Naive thymus-derived CD4-positive, alpha-beta T cell (primary cell): ENCODE results near the gene CGGBP1. TPM values are rescaled to one million over a fixed set of nuclear protein-coding genes. Genes with fewer than 3 reads are reported as not detected.

Experiments used
- ATAC-seq: fragments of 150-1000 bp; cut with Tn5 transposase; 2 replicates; pipeline ENCODE4 v1.10.0; 2021; ENCODE audit warnings: mild to moderate bottlenecking, moderate library complexity
- CTCF ChIA-PET: fragments of 350-600 bp; sonication (Branson Sonifier 250); formaldehyde crosslinking; loops from one replicate; lab custom pipeline; 2021; ENCODE audit warnings: antibody characterized with exemption; lab: Charles Lee
- POLR2A ChIA-PET: fragments of 350-600 bp; sonication (Branson Sonifier 250); formaldehyde crosslinking; loops from one replicate; lab custom pipeline; 2021; ENCODE audit warnings: antibody characterized with exemption, inconsistent platforms; lab: Charles Lee
- DNase-seq, 9 donors: peaks; one replicate each; pipeline versions ENCODE4 v3.0.0 to v3.0.0-alpha.2; 2020 to 2022; ENCODE audit warnings: mixed read lengths in 1 of 9
- H3K27ac ChIP-seq: one replicate; pipeline ENCODE4 v1.7.0; 2013; ENCODE audit warnings: mild to moderate bottlenecking, low read depth, low read length, moderate library complexity
- H3K27me3 ChIP-seq, 2 donors: one replicate each; pipeline ENCODE4 v1.7.0; 2013; ENCODE audit warnings: low read length in 2 of 2, mild to moderate bottlenecking in 2 of 2, moderate library complexity in 2 of 2; ENCODE audit not compliant: control insufficient read depth in 2 of 2, insufficient read depth in 2 of 2
- H3K36me3 ChIP-seq, 3 experiments: 1 replicate in 2 of 3; 2 replicates in 1 of 3; pipeline ENCODE4 v1.7.0; 2013; ENCODE audit warnings: low read length in 3 of 3, mild to moderate bottlenecking in 3 of 3, moderate library complexity in 1 of 3; ENCODE audit not compliant: insufficient read depth in 3 of 3, control insufficient read depth in 2 of 3
- H3K4me1 ChIP-seq, 2 donors: one replicate each; pipeline ENCODE4 v1.7.0; 2013; ENCODE audit warnings: low read length in 2 of 2, mild to moderate bottlenecking in 2 of 2, moderate library complexity in 1 of 2; ENCODE audit not compliant: control insufficient read depth in 2 of 2, insufficient read depth in 2 of 2
- H3K4me3 ChIP-seq: 2 replicates; pipeline ENCODE4 v1.7.0; 2013; ENCODE audit warnings: mild to moderate bottlenecking, low read length
- H3K9me3 ChIP-seq, 3 experiments: 1 replicate in 2 of 3; 2 replicates in 1 of 3; pipeline ENCODE4 v1.7.0; 2013; ENCODE audit warnings: low read length in 3 of 3; ENCODE audit not compliant: control insufficient read depth in 2 of 3
- H3K27ac Mint-ChIP-seq, 9 donors: one replicate each; pipeline ENCODE4 v1.8.0; 2020 to 2022; ENCODE audit warnings: mixed read lengths in 9 of 9, mild to moderate bottlenecking in 8 of 9, moderate library complexity in 5 of 9, inconsistent platforms in 2 of 9
- H3K27me3 Mint-ChIP-seq, 5 donors: one replicate each; pipeline ENCODE4 v1.8.0; 2021 to 2022; ENCODE audit warnings: mixed read lengths in 5 of 5, mild to moderate bottlenecking in 1 of 5
- H3K36me3 Mint-ChIP-seq, 5 donors: one replicate each; pipeline ENCODE4 v1.8.0; 2020 to 2022; ENCODE audit warnings: mixed read lengths in 5 of 5, mild to moderate bottlenecking in 3 of 5, inconsistent platforms in 1 of 5
- H3K4me1 Mint-ChIP-seq, 7 donors: one replicate each; pipeline ENCODE4 v1.8.0; 2020 to 2022; ENCODE audit warnings: mixed read lengths in 7 of 7, mild to moderate bottlenecking in 3 of 7, inconsistent platforms in 1 of 7
- H3K4me3 Mint-ChIP-seq, 10 donors: one replicate each; pipeline ENCODE4 v1.8.0; 2020 to 2022; ENCODE audit warnings: mild to moderate bottlenecking in 10 of 10, mixed read lengths in 10 of 10, moderate library complexity in 6 of 10, inconsistent platforms in 2 of 10
- H3K9me3 Mint-ChIP-seq, 11 donors: one replicate each; pipeline ENCODE4 v1.8.0; 2020 to 2022; ENCODE audit warnings: mixed read lengths in 11 of 11, mild to moderate bottlenecking in 4 of 11, inconsistent platforms in 1 of 11, moderate library complexity in 1 of 11
- intact Hi-C, 2 donors: fragments of 100-400 bp; cut with micrococcal nuclease; formaldehyde crosslinking; loops; one replicate each; pipeline ENCODE4 v1.15.1; 2023
- polyA plus RNA-seq, 2 donors: library from polyadenylated mRNA; unstranded; fragments of 300-500 nt; fragmentation: Illumina TruSeq; gene quantifications; one replicate each; pipeline ENCODE4 v1.2.3, GENCODE V29; 2021
- total RNA-seq, 6 experiments: library from RNA in 5 of 6; stranded (reverse) in 5 of 6; gene quantifications; 1 replicate in 5 of 6; 2 replicates in 1 of 6; pipeline ENCODE4 v1.2.3 and lab custom pipeline; 2021 to 2026

The CGGBP1 gene
- total and polyA plus RNA-seq, 7 experiments from 2014 or later, result 87.0 to 153 (median 104) TPM

DNA sequence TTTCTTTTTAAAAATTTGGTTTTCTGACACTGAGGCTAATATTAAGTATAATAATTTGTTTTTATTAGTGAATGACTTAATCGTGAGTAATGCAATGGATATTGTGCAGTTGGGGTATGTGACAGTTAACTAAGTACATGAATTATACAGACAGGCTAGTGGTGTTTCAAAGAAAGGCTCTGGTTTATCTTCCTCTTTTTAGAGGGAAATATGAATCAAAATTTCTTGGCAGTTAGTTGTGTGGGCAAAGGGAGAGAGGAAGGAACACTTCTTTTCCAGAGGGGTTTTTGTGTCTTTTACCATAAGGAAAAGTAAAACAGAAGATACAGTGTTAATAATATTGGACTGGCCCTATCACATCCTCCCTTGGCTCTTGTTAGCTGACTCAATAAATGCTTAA is 2.9 kb upstream of the CGGBP1 start:
- POLR2A ChIA-PET, result interaction anchor here (1.2 kb wide), 1 partner anchor 88 kb away, joined by 5 read pairs; no protein-coding TSS in a partner anchor

DNA sequence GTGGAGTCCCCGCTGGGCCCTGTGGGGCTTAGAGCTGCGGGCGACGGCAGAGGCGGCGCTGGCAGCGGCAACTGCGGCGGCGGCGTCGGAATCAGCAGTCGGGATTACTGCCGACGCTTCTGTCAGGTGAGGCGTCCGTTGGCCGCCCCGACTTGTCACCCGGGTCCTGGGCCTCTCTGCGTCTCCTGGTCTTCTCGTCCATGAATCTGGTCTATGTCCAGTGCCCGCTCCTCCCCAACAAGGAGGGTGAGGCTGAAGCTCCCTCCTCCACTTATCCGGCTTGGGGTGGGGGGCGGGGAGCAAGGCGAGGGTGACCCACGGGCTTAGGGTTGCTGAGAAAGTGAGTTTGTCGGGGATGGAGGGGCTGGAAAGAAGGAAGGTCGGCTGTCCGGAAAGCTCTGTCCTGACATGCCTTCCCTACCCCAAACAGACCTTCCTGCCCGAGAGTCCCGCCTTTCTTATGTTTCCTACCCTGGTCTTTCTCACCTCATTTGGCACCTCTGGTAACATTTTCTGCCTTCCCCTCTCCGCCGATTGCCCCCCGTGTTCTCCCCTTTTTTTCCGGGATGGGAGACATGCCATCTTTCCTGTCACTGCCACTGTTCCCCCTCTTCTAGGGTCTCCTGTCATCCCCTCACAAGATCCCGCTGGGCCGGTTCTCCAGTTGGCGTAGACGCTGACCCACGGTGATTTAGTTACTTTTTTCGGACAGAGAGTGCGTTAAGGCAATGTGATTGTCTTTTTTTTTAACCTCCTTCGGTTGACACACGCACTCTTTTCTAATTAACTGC is 770 bp upstream of the CGGBP1 start:
- Histone ChIP-seq H3K9me3 (no peaks in the 10 kb centered on the region), H3K4me1 (peaks cover 16 to 28% of the 10 kb centered on the region in 2 donors), H3K36me3 (peaks cover 0 to 20% (median 7%) of the 10 kb centered on the region in 3 experiments), H3K27me3 (no peaks in the 10 kb centered on the region), H3K27ac (peak overlapping the region; percentile 81), H3K4me3 (peak overlapping the region; percentile 85)
- no peaks in the 10 kb centered on the region for H3K9me3 Mint-ChIP-seq
- no peak for ATAC-seq
- POLR2A ChIA-PET, result interaction anchor here (1.6 to 2.2 kb wide), 7 partner anchors 8 to 90 kb away, joined by 8 to 72 read pairs (median 9); partner anchors contain the start of gene C3orf38
- peak overlapping the region; percentile 95 to 100 (median 98) for H3K4me3 Mint-ChIP-seq
- no peaks in the 10 kb centered on the region for H3K27me3 Mint-ChIP-seq
- peaks cover 12 to 32% (median 19%) of the 10 kb centered on the region in 5 donors for H3K36me3 Mint-ChIP-seq
- H3K4me1 Mint-ChIP-seq, result peaks cover 53 to 74% (median 66%) of the 10 kb centered on the region in 7 donors
- peak in 4 of 9 donors; percentile 2 to 24 (median 5) for DNase-seq
- intact Hi-C loops, result loop anchor here (1.0 to 5.0 kb wide), 8 partner anchors 28 to 832 kb away; partner anchors contain the start of genes C3orf38 (in 2 of the 2) and CHMP2B (in 2 of the 2)
- CTCF ChIA-PET, result no interaction called here
- H3K27ac Mint-ChIP-seq, result peak overlapping the region; percentile 90 to 99 (median 96)

More for the DNA sequence above, 2.9 kb upstream of the CGGBP1 start:
- H3K9me3 ChIP-seq, result no peaks in the 10 kb centered on the region
- no peaks in the 10 kb centered on the region for H3K27me3 ChIP-seq
- Mint-ChIP-seq H3K4me3 (peak overlapping the region; percentile 10 to 100 (median 62)), H3K27ac (peak overlapping the region in 3 of 9 donors; percentile 14 to 17 (median 15)), H3K4me1 (peaks cover 40 to 67% (median 54%) of the 10 kb centered on the region in 7 donors), H3K36me3 (peaks cover 0 to 20% (median 4%) of the 10 kb centered on the region in 5 donors), H3K9me3 (no peaks in the 10 kb centered on the region), H3K27me3 (no peaks in the 10 kb centered on the region)
- ATAC-seq (no peak), DNase-seq (no peak)
- H3K4me3 ChIP-seq, result no peak overlapping the region
- intact Hi-C loops, result loop anchor here in 1 of 2 donors (2.0 kb wide), 1 partner anchor 15 kb away; no protein-coding TSS in a partner anchor
- peaks cover 16 to 18% of the 10 kb centered on the region in 2 donors for H3K4me1 ChIP-seq
- peaks cover 0 to 7% (median 0%) of the 10 kb centered on the region in 3 experiments for H3K36me3 ChIP-seq
- CTCF ChIA-PET, result interaction anchor here (0.6 kb wide), 1 partner anchor 44 kb away, joined by 3 read pairs; no protein-coding TSS in a partner anchor
- no peak overlapping the region for H3K27ac ChIP-seq

DNA sequence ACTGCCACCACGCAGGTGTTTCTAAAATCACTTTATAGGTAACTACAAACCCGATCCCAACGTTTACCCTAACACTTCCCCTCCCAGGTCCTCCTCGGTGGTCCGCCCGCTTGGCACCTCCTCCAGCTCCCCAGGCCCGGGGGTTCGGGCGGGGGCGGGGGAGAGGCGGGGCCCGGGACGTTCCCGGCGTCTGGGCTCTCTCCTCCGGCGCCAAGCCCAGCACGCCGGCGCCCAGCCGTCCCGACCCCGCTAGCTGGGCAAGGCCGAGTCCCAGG is 562 bp downstream of the CGGBP1 start:
- peaks cover 0 to 22% (median 7%) of the 10 kb centered on the region in 3 experiments for H3K36me3 ChIP-seq
- Mint-ChIP-seq H3K27me3 (no peaks in the 10 kb centered on the region), H3K27ac (peak overlapping the region; percentile 90 to 99 (median 96)), H3K4me3 (peak overlapping the region; percentile 95 to 100 (median 98)), H3K36me3 (peaks cover 12 to 34% (median 25%) of the 10 kb centered on the region in 5 donors), H3K4me1 (peaks cover 45 to 75% (median 64%) of the 10 kb centered on the region in 7 donors), H3K9me3 (no peaks in the 10 kb centered on the region)
- H3K27me3 ChIP-seq, result no peaks in the 10 kb centered on the region
- ChIA-PET CTCF (no interaction called here), POLR2A (interaction anchor here (0.5 to 2.2 kb wide), 12 partner anchors 8 to 181 kb away, joined by 3 to 72 read pairs (median 6); partner anchors contain the start of gene C3orf38)
- no peak for ATAC-seq
- peak overlapping the region; percentile 87 for H3K4me3 ChIP-seq
- peaks cover 16 to 28% of the 10 kb centered on the region in 2 donors for H3K4me1 ChIP-seq
- intact Hi-C loops, result loop anchor here (2.0 to 5.0 kb wide), 4 partner anchors 36 to 286 kb away; no protein-coding TSS in a partner anchor
- H3K27ac ChIP-seq, result peak overlapping the region; percentile 81
- no peak for DNase-seq
- no peaks in the 10 kb centered on the region for H3K9me3 ChIP-seq

DNA sequence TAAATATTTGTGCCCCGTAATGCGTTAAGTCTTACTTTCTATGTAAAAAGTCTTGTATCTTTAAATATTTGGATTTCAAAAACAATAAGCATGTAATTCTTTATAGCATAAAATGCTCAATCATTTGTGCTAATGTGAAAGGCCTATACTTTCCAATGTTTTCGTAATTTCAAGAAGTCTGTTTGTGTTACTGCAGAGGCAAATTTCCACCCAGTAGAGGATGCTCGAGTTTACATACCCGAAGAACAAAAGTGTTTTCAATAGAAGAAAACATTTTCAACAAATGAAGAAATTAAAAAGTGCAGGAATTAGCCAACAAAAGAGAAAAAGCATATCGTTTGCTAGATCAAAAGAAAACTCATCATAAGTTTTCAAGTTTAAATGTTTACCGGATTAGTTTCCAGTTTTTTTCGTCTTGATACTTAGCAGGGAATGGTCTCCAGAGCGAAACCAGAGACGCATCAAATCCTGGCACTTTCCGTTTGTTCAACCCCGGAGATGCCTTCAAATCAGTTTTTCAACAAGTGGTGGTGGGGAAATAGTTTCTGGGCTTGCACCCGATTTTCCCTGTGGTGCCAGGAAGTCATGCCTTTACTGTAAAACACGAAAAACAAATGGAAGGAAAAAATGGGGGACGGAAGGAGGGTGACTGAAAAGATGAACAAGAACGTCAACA is 1.0 kb downstream of the CGGBP1 start:
- ATAC-seq (no peak), DNase-seq (peak in 5 of 9 donors; percentile 8 to 29 (median 13))
- H3K4me1 Mint-ChIP-seq, result peaks cover 43 to 75% (median 63%) of the 10 kb centered on the region in 7 donors
- Histone ChIP-seq H3K27me3 (no peaks in the 10 kb centered on the region), H3K36me3 (peaks cover 0 to 22% (median 7%) of the 10 kb centered on the region in 3 experiments), H3K4me1 (peaks cover 16 to 28% of the 10 kb centered on the region in 2 donors), H3K9me3 (no peaks in the 10 kb centered on the region), H3K27ac (peak overlapping the region; percentile 81), H3K4me3 (peak overlapping the region; percentile 87)
- no peaks in the 10 kb centered on the region for H3K9me3 Mint-ChIP-seq
- H3K27ac Mint-ChIP-seq, result peak overlapping the region; percentile 85 to 97 (median 94)
- ChIA-PET CTCF (no interaction called here), POLR2A (interaction anchor here (0.5 to 2.2 kb wide), 11 partner anchors 7 to 182 kb away, joined by 3 to 72 read pairs (median 8); partner anchors contain the start of gene C3orf38)
- peak overlapping the region; percentile 94 to 100 (median 98) for H3K4me3 Mint-ChIP-seq
- H3K36me3 Mint-ChIP-seq, result peaks cover 12 to 34% (median 25%) of the 10 kb centered on the region in 5 donors
- no peaks in the 10 kb centered on the region for H3K27me3 Mint-ChIP-seq
- intact Hi-C loops, result loop anchor here (2.0 to 5.0 kb wide), 4 partner anchors 35 to 285 kb away; no protein-coding TSS in a partner anchor

DNA sequence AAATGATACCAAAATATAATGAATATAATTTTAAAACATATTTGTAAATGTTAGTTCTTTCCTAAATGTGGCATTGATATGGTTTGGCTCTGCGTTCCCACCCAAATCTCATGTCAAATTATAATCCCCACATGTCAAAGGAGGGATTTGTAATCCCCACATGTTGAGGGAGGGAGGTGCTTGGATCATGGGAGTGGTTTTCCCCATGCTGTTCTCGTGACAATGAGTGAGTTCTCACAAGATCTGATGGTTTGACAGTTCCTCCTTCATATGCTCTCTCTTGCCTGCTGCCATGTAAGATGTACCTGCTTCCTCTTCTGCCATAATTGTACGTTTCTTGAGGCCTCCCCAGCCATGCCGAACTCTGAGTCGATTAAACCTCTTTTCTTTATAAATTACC is 12.0 kb downstream of the CGGBP1 start:
- no peak for ATAC-seq
- Histone ChIP-seq H3K27ac (no peak overlapping the region), H3K4me1 (no peaks in the 10 kb centered on the region), H3K36me3 (no peaks in the 10 kb centered on the region), H3K4me3 (no peak overlapping the region), H3K27me3 (no peaks in the 10 kb centered on the region), H3K9me3 (no peaks in the 10 kb centered on the region)
- peaks cover 0 to 2% (median 0%) of the 10 kb centered on the region in 11 donors for H3K9me3 Mint-ChIP-seq
- ChIA-PET POLR2A (interaction anchor here (0.7 to 1.4 kb wide), 2 partner anchors 8 to 12 kb away, joined by 3 read pairs; partner anchors contain the start of gene CGGBP1), CTCF (no interaction called here)
- H3K36me3 Mint-ChIP-seq, result peaks cover 0 to 2% (median 0%) of the 10 kb centered on the region in 5 donors
- peaks cover 3 to 20% (median 16%) of the 10 kb centered on the region in 7 donors for H3K4me1 Mint-ChIP-seq
- no peaks in the 10 kb centered on the region for H3K27me3 Mint-ChIP-seq
- peak overlapping the region in 1 of 9 donors; percentile 54 for H3K27ac Mint-ChIP-seq
- no peak for DNase-seq
- intact Hi-C loops, result no loop called here
- peak overlapping the region in 5 of 10 donors; percentile 7 to 47 (median 37) for H3K4me3 Mint-ChIP-seq

DNA sequence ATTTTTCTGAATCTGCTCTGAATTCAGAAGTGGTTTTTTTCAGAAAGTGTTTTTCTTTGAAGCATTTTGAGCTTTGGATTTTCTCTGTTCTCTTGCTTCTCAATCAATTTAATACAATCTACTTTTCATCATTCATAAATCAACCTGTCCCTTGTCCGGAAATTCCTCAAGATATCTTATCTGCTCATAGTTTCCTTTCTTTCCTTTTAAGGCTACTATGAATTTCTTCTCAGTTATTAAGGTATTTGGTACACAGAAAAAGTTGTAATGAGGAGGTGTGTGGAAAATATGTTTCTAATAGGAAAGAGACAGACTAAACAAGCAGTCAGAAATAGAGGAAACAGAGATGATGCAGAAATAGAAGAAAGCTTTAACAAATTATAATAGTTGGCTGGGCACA is 14.4 kb downstream of the CGGBP1 start:
- no peaks in the 10 kb centered on the region for H3K36me3 ChIP-seq
- no peak overlapping the region for H3K4me3 ChIP-seq
- no peak for ATAC-seq
- H3K27me3 Mint-ChIP-seq, result no peaks in the 10 kb centered on the region
- POLR2A ChIA-PET, result interaction anchor here (1.8 kb wide), 1 partner anchor 14 kb away, joined by 9 read pairs; the partner anchor contains the start of genes CGGBP1 and ZNF654
- H3K9me3 ChIP-seq, result no peaks in the 10 kb centered on the region
- peaks cover 0 to 16% (median 12%) of the 10 kb centered on the region in 7 donors for H3K4me1 Mint-ChIP-seq
- H3K27me3 ChIP-seq, result no peaks in the 10 kb centered on the region
- no peaks in the 10 kb centered on the region for H3K4me1 ChIP-seq
- DNase-seq, result no peak
- no peak overlapping the region for H3K27ac Mint-ChIP-seq
- CTCF ChIA-PET, result no interaction called here
- no peak overlapping the region for H3K27ac ChIP-seq
- H3K4me3 Mint-ChIP-seq, result peak overlapping the region in 1 of 10 donors; percentile 24
- no peaks in the 10 kb centered on the region for H3K36me3 Mint-ChIP-seq
- peaks cover 0 to 2% (median 0%) of the 10 kb centered on the region in 11 donors for H3K9me3 Mint-ChIP-seq
- intact Hi-C loops, result no loop called here
